Measurements from ENCODE around the gene BNIP3.
"Not testable (repeated sequence)": the region's sequence is repeated elsewhere in the genome, so short reads cannot be mapped to it uniquely, and the experiment has no call there.

Gene BNIP3

GRCh38 chr10:131977323-131978096 is 4.2 kb downstream of the BNIP3 start:
- DNase-seq: no peak

- no peak for DNase-seq
These were observed 5.9 kb downstream of the BNIP3 start for GRCh38 chr10:131975796-131976195.

- no peak for DNase-seq
These were observed 6.7 kb downstream of the BNIP3 start for GRCh38 chr10:131975003-131975402.

DNA sequence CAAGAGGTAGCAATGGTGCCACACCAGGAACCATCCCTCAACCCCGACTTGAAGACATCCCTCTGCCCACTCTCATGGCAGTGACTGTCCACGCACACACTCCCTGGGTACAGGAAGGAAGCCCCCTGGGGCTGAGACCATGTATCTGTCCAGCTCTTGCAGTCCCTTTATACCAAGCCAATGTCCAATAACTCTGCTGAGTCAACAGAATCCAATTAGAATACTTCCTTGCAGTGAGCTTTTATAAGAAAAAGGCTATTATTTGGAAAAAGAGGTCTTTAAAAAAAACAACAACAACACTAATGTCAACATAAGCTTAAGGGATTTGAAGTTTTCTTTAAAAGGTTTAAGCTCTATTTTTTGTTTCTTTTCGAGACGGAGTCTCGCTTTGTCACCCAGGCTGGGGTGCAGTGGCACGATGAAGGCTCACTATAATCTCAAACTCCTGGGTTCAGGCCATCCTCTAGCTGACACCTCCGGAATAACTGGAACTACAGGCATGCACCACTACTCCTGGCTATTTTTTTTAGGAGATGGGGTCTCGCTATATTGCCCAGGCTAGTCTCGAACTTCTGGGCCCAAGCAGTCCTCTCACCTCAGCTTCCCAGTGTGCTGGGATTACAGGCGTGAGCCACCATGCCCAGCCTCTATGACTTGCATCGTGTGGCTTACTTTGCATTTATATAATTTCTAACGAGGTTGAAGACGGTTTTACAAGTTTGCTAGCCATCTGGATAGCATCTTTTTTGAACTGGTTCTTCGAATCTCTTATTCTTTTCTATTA is 7.5 kb downstream of the BNIP3 start:
- no peak for DNase-seq

- DNase-seq: no peak
These were observed 8.4 kb downstream of the BNIP3 start for GRCh38 chr10:131973160-131973951.

GRCh38 chr10:131972474-131973071 is 9.2 kb downstream of the BNIP3 start:
- DNase-seq: peak; percentile 24 to 34

- DNase-seq: no peak
These were observed 10.1 kb downstream of the BNIP3 start for GRCh38 chr10:131971591-131971990.

DNA sequence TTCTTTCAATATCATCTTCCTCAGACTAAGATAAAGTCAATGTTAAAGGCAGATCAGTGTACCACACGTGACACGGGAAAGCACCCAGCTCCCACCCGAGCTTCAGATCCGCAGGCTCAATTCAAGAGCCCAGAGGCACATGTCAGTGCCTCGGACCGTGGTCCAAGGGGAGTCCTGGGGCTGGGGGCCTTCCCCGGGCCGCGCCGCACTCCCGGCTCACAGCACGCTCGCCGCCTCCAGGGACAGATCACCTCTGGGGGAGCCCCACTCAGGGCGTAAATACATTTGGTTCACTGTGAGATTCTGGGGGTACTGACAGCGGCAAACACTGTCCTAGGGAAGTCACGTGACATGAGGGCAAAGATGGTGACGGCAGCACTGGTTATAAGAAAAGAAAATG is 10.8 kb downstream of the BNIP3 start:
- DNase-seq: no peak

DNA sequence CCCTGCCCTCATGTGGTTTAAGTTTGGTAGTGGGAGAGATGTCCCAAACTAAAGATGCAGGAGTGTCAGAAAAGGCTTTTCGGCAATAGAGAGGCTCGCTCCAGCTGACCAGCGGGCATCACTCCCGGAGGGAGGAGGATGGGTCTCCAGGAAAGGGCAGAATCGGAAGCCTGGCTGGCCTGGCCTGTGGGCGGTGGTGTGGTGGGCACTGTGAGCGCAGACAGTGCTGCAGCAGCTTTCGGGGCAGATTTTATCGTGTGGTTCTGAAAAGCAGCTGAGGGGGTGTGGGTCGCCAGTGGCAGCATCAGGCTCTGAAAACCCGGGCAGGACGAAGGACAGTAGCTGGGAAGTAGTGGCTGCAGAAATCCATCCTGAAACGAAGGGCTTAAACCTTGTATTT is 12.8 kb downstream of the BNIP3 start:
- no peak for DNase-seq

DNA sequence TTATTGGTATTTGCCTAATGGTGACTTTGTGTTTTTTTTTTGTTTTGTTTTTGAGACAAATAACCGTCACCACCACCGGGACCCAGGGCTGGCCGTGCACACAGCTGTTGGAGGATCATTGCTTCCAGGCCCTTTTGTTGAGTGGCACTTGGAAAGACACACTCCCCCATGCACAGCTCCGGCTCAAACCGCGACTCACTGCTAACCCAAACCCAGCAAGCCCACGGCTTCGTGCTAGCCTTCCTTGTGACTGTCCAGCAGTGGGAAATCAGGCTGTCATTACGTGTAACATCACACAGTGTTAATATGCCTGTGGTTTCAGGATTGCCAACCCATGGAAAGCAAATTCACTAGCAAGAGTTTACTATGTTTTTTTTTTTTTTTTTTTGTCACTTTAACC is 17.4 kb downstream of the BNIP3 start:
- DNase-seq: no peak

GRCh38 chr10:131963811-131964210 is 17.9 kb downstream of the BNIP3 start:
- no peak for DNase-seq

GRCh38 chr10:131963350-131963749 is 18.4 kb downstream of the BNIP3 start:
- DNase-seq: no peak

- DNase-seq: no peak
These were observed 19.7 kb downstream of the BNIP3 start for GRCh38 chr10:131961777-131962662.

DNA sequence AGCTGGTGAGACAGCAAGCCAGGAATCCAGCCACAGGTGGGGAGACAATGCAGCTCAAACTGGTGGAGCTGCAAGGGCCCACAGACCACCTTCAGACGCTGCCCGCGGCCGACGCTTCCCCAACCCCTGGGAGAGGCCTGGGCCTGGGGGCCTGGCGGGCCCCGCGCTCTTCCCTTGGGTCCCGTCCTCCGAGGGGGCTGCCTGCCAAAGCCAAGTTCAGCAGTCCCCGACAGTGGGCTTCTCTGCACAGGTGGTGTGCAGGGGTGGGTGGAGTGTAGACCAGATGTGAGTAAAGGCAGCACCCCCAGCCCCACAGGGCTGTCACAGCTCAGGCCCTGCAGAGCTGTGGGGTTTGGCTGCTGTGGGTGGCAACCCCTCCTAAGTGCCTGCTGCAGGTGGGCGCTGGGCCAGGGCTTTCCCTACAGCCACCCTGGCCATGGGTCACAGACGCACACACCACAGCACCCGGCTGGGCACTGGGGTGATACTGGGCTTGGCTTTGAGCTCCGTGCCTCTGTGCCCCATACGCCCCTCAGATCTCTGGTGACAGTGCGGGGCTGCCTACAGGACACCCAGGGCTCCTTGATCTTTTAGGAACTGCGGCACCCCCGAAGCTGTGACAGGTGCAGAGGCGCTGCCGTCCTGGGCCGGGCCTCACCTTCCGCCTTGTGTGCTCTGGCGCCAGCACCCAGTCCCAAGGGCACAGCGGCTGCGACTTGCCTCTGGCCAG is 20.5 kb downstream of the BNIP3 start:
- DNase-seq: no peak

GRCh38 chr10:131960631-131961046 is 21.1 kb downstream of the BNIP3 start:
- DNase-seq: no peak

- DNase-seq: no peak
These were observed 21.9 kb downstream of the BNIP3 start for GRCh38 chr10:131959841-131960240.

DNA sequence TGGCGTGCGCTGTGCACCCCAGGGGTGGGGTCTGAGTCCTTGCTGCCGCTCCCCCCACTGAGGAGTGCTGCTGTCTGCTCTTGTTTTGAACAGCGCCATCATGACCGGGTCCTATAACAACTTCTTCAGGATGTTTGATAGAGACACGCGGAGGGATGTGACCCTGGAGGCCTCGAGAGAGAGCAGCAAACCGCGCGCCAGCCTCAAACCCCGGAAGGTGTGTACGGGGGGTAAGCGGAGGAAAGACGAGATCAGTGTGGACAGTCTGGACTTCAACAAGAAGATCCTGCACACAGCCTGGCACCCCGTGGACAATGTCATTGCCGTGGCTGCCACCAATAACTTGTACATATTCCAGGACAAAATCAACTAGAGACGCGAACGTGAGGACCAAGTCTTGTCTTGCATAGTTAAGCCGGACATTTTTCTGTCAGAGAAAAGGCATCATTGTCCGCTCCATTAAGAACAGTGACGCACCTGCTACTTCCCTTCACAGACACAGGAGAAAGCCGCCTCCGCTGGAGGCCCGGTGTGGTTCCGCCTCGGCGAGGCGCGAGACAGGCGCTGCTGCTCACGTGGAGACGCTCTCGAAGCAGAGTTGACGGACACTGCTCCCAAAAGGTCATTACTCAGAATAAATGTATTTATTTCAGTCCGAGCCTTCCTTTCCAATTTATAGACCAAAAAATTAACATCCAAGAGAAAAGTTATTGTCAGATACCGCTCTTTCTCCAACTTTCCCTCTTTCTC is 26.0 kb downstream of the BNIP3 start:
- DNase-seq: no peak

DNA sequence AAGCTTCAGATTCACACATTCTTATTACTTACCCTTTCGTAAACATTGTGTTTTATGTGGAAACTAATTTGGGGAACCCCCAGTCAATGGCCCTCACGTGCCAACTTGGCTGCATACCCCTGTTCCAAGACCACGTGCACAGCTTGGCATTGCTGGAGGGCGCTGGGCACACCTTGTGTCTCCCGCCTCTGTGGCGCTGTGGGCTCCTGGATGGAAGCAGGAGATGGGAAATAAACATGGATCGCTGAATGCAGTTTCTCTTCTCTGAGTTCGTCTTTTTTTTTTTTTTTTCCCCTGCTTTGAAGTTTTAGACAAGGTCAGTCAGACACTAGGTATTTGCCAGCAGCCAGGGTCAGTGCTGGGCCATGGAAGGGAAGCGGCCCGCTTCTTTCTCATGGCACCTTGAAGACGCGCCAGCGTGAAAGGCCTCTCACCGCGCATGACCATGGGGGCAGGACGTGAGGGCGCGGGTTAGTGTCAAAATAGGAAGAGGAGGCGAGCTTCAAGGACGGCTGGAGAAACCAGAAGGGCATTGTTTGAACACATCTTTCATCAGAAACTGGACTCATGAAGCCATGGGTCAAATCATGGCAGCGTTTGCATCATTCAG is 27.3 kb downstream of the BNIP3 start:
- no peak for DNase-seq

- not testable (repeated sequence) for DNase-seq
These were observed 31.8 kb downstream of the BNIP3 start for GRCh38 chr10:131949908-131950307.

All from activated CD4-positive, alpha-beta T cell treated with anti-CD3 and anti-CD28 coated beads for 4 hours (primary cell).